GM23248 (cell line): ENCODE results near the gene SKP1.

ENCODE experiments used
- EZH2 ChIP-seq: fragments of 200-600 bp; sonication (generic); IDR thresholded peaks from 2 replicates; pipeline ENCODE4 v1.6.1; 2018; ENCODE audit warnings: antibody characterized with exemption, mild to moderate bottlenecking; ENCODE audit not compliant: insufficient read depth, poor library complexity, severe bottlenecking
- EZH2phosphoT487 ChIP-seq: fragments of 200-600 bp; sonication (generic); IDR thresholded peaks from 2 replicates; pipeline ENCODE4 v1.6.1; 2018; ENCODE audit warnings: antibody characterized with exemption, moderate library complexity, mild to moderate bottlenecking, low read depth; ENCODE audit not compliant: insufficient read depth

- TF ChIP-seq EZH2 (no peak), EZH2phosphoT487 (no peak)
These were observed 18.9 kb upstream of the SKP1 start for GRCh38 chr5:134195666-134196065.
